Peyer's patch (tissue), 4 donors: ENCODE measurements around the gene LASP1. TPM values are rescaled to one million over a fixed set of nuclear protein-coding genes. Genes with fewer than 3 reads are reported as not detected.

ENCODE experiments used
- DNase-seq, 3 donors: peaks; one replicate each; pipeline ENCODE4 v3.0.0-alpha.2; 2017 to 2019
- H3K27ac ChIP-seq, 4 donors: fragments of 200-600 bp; sonication (generic); one replicate each; pipeline ENCODE4 v1.5.1; 2016 to 2019
- H3K27me3 ChIP-seq, 2 donors: fragments of 200-600 bp; sonication (generic); one replicate each; pipeline ENCODE4 v1.5.1; 2019
- H3K36me3 ChIP-seq, 3 donors: fragments of 200-600 bp; sonication (generic); one replicate each; pipeline ENCODE4 v1.5.1; 2016 to 2019
- H3K4me1 ChIP-seq, 4 donors: fragments of 200-600 bp; sonication (generic); one replicate each; pipeline ENCODE4 v1.5.1; 2016 to 2019
- H3K4me3 ChIP-seq, 4 donors: fragments of 200-600 bp; sonication (generic); 1 replicate in 3 of 4; 2 replicates in 1 of 4; pipeline ENCODE4 v1.5.1; 2016 to 2019; ENCODE audit warnings: mild to moderate bottlenecking in 1 of 4
- H3K9me3 ChIP-seq, 4 donors: fragments of 200-600 bp; sonication (generic); one replicate each; pipeline ENCODE4 v1.5.1; 2016 to 2019; ENCODE audit warnings: mild to moderate bottlenecking in 1 of 4
- CTCF ChIP-seq, 6 experiments: fragments of 450-650 bp in 4 of 6; fragments of 200-600 bp in 2 of 6; sonication (generic) in 1 of 6; IDR thresholded peaks; one replicate each; pipeline ENCODE4 v1.5.1; 2017 to 2019; ENCODE audit warnings: antibody characterized with exemption in 6 of 6, mild to moderate bottlenecking in 3 of 6, moderate library complexity in 1 of 6
- POLR2A ChIP-seq, 2 donors: fragments of 450-650 bp; IDR thresholded peaks; one replicate each; pipeline ENCODE4 v1.5.1; 2017; ENCODE audit warnings: antibody characterized with exemption in 2 of 2, mild to moderate bottlenecking in 2 of 2, moderate library complexity in 2 of 2
- total RNA-seq, 4 donors: library from RNA; depleted of rRNA; stranded (reverse); fragments of >200 nt; gene quantifications; one replicate each; pipeline ENCODE4 v1.1.0, GENCODE V29; 2016

The LASP1 gene
- total RNA-seq, 4 donors from 2014 or later = 166 to 654 (median 590) TPM

GRCh38 chr17:38868817-38869525 is 887 bp upstream of the LASP1 start:
- peak; percentile 87 to 96 (median 94) for DNase-seq
- Histone ChIP-seq H3K4me1 (peaks cover 0 to 37% (median 25%) of the 10 kb centered on the region in 4 donors), H3K9me3 (no peaks in the 10 kb centered on the region), H3K27me3 (no peaks in the 10 kb centered on the region), H3K27ac (peak overlapping the region; percentile 89 to 99 (median 98)), H3K36me3 (no peaks in the 10 kb centered on the region), H3K4me3 (peak overlapping the region; percentile 77 to 95 (median 89))
- TF ChIP-seq POLR2A (IDR thresholded peaks at IDR 0.05) (peak in 1 of 2 donors; percentile 36), CTCF (IDR thresholded peaks at IDR 0.05) (peak in 2 of 6 experiments; percentile 13 to 22)

GRCh38 chr17:38870259-38871165 is 654 bp downstream of the LASP1 start:
- Histone ChIP-seq H3K4me3 (peak overlapping the region; percentile 77 to 95 (median 89)), H3K27ac (peak overlapping the region; percentile 89 to 99 (median 98)), H3K9me3 (no peaks in the 10 kb centered on the region), H3K27me3 (no peaks in the 10 kb centered on the region), H3K4me1 (peaks cover 0 to 53% (median 38%) of the 10 kb centered on the region in 4 donors), H3K36me3 (no peaks in the 10 kb centered on the region)
- TF ChIP-seq CTCF (IDR thresholded peaks at IDR 0.05) (peak in 2 of 6 experiments; percentile 1), POLR2A (IDR thresholded peaks at IDR 0.05) (no peak)
- peak; percentile 87 to 91 (median 88) for DNase-seq

GRCh38 chr17:38871247-38872015 is 1.6 kb downstream of the LASP1 start:
- H3K4me1 ChIP-seq = peaks cover 0 to 57% (median 38%) of the 10 kb centered on the region in 4 donors
- no peaks in the 10 kb centered on the region for H3K9me3 ChIP-seq
- peak overlapping the region; percentile 89 to 99 (median 98) for H3K27ac ChIP-seq
- peak; percentile 62 to 94 (median 89) for DNase-seq
- TF ChIP-seq POLR2A (IDR thresholded peaks at IDR 0.05) = peak; percentile 90 to 93
- TF ChIP-seq CTCF (IDR thresholded peaks at IDR 0.05) = peak in 2 of 6 experiments; percentile 22 to 48
- peak overlapping the region; percentile 77 to 95 (median 89) for H3K4me3 ChIP-seq
- H3K36me3 ChIP-seq = peaks cover 0 to 4% (median 0%) of the 10 kb centered on the region in 3 donors
- no peaks in the 10 kb centered on the region for H3K27me3 ChIP-seq

GRCh38 chr17:38872027-38872511 is 2.2 kb downstream of the LASP1 start:
- Histone ChIP-seq H3K27me3 (no peaks in the 10 kb centered on the region), H3K27ac (peak overlapping the region; percentile 89 to 99 (median 98)), H3K4me1 (peaks cover 0 to 63% (median 42%) of the 10 kb centered on the region in 4 donors), H3K4me3 (peak overlapping the region; percentile 77 to 95 (median 89)), H3K9me3 (no peaks in the 10 kb centered on the region), H3K36me3 (peaks cover 0 to 10% (median 0%) of the 10 kb centered on the region in 3 donors)
- no peak for DNase-seq
- TF ChIP-seq CTCF (IDR thresholded peaks at IDR 0.05) = no peak
- peak in 1 of 2 donors; percentile 14 for TF ChIP-seq POLR2A (IDR thresholded peaks at IDR 0.05)
